ENCODE data around the gene AHCYL2. TPM values are rescaled to one million over a fixed set of nuclear protein-coding genes. Genes with fewer than 3 reads are reported as not detected.

Gene AHCYL2
- total RNA-seq, 1 experiment from 2014 or later = 23.2 TPM

GRCh38 chr7:129327076-129327475, 102.2 kb downstream of the AHCYL2 start:
- no peak overlapping the region for H2BK20ac ChIP-seq (ENCODE audit: low read depth, low read length, poor library complexity, severe bottlenecking)
- no peaks in the 10 kb centered on the region for H3K79me2 ChIP-seq (ENCODE audit: insufficient read depth, low read length)
- no peaks in the 10 kb centered on the region for H3K23me2 ChIP-seq (ENCODE audit: insufficient read length, low read depth, low read length, poor library complexity, severe bottlenecking)
- no peak overlapping the region for H3K18ac ChIP-seq (ENCODE audit: insufficient read length, low read depth, low read length)
- WGBS (ENCODE audit: extremely low coverage, insufficient read length, low lambda C conversion rate) = no CpG with 5 or more reads among the region's 1 CpG
- no peaks in the 10 kb centered on the region for H4K20me1 ChIP-seq (ENCODE audit: control insufficient read depth, insufficient read depth, insufficient read length)
- no peaks in the 10 kb centered on the region for H3K9me3 ChIP-seq (ENCODE audit: control insufficient read depth, low read depth, low read length)
- no peak overlapping the region for H2BK5ac ChIP-seq (ENCODE audit: insufficient read length, low read length)
- no peaks in the 10 kb centered on the region for H3K27me3 ChIP-seq (ENCODE audit: insufficient read depth, low read length)
- DNase-seq = no peak
- H3K4ac ChIP-seq (ENCODE audit: low read depth, low read length) = no peak overlapping the region
- Mint-ChIP-seq H3K27me3 (ENCODE audit: low read depth) (no peaks in the 10 kb centered on the region), H3K36me3 (ENCODE audit: insufficient read depth in 1 of 3, low read depth in 3 of 3) (peaks cover 12 to 26% (median 25%) of the 10 kb centered on the region in 3 experiments), H3K4me1 (no peaks in the 10 kb centered on the region), H3K27ac (peak overlapping the region in 1 of 3 experiments; percentile 73; a peak in 1 of 7 replicates), H3K4me3 (no peak overlapping the region), H3K9me3 (peaks cover 16 to 18% of the 10 kb centered on the region in 2 experiments)
- H2AFZ ChIP-seq (ENCODE audit: low read length) = no peak overlapping the region
- H2BK120ac ChIP-seq (ENCODE audit: low read depth, low read length, poor library complexity, severe bottlenecking) = no peak overlapping the region
- H3K4me1 ChIP-seq (ENCODE audit: insufficient read depth, low read length) = no peaks in the 10 kb centered on the region
- no peak overlapping the region for H2AK5ac ChIP-seq (ENCODE audit: insufficient read length, low read length)
- no peak overlapping the region for H3K14ac ChIP-seq (ENCODE audit: insufficient read depth, low read length)
- H4K91ac ChIP-seq (ENCODE audit: insufficient read length, low read depth, low read length) = no peak overlapping the region
- no peak for TF ChIP-seq CTCF (conservative IDR thresholded peaks at IDR 0.05)
- H4K5ac ChIP-seq (ENCODE audit: insufficient read length, low read depth, low read length) = no peak overlapping the region
- H3K27ac ChIP-seq (ENCODE audit: insufficient read length, low read depth, low read length) = no peak overlapping the region
- no peak overlapping the region for H2BK15ac ChIP-seq (ENCODE audit: low read depth, low read length)
- H3K56ac ChIP-seq (ENCODE audit: insufficient read length, low read depth, low read length) = no peak overlapping the region
- H3K79me1 ChIP-seq (ENCODE audit: insufficient read depth, low read depth, low read length, poor library complexity, severe bottlenecking) = no peaks in the 10 kb centered on the region
- H3K23ac ChIP-seq (ENCODE audit: insufficient read length, low read depth, low read length) = no peak overlapping the region
- H3T11ph ChIP-seq (ENCODE audit: low read length) = no peak overlapping the region
- H3K4me2 ChIP-seq (ENCODE audit: insufficient read depth, insufficient read length, low read length) = no peak overlapping the region
- no peak overlapping the region for H3K9ac ChIP-seq (ENCODE audit: extremely low read depth, insufficient read length, low read length)
- no peak overlapping the region for H2BK12ac ChIP-seq (ENCODE audit: insufficient read length, low read depth, low read length)
- H4K8ac ChIP-seq (replicated peaks; ENCODE audit: insufficient read length, low read depth, low read length) = no peak overlapping the region

Measured in H9 (cell line).